Fibroblast of peridontal ligament (primary cell): ENCODE measurements around the gene CEP170.

Source experiments
- DNase-seq: peaks from one replicate; pipeline ENCODE4 v3.0.0-alpha.2; 2010; ENCODE audit errors: extremely low read depth

Gene CEP170

GRCh38 chr1:243267914-243268653, 13.0 kb upstream of the CEP170 start:
- DNase-seq: peak; percentile 92

DNA sequence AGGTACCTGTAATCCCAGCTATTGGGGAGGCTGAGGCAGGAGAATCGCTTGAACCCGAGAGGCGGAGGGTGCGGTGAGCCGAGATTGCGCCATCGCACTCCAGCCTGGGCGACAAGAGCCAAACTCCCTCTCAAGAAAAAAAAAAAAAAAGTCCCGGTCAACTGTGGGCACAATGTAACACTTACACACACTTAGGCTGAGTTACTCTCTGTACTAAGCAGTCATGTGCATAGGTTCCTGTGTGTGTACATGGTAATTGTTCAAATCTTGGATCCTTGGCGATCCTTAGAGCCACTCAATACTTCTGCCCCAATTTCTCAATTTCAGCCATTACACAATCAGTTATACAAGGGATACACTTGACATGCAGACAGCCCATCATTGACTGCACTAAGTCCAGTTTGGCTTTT, 12.4 kb upstream of the CEP170 start:
- DNase-seq: no peak

- no peak for DNase-seq
Measured at GRCh38 chr1:243266231-243266630, 11.2 kb upstream of the CEP170 start.

- DNase-seq: peak; percentile 82
Measured at GRCh38 chr1:243264717-243265116, 9.6 kb upstream of the CEP170 start.

GRCh38 chr1:243261390-243261789, 6.3 kb upstream of the CEP170 start:
- DNase-seq: peak; percentile 83

GRCh38 chr1:243260221-243260880, 5.3 kb upstream of the CEP170 start:
- no peak for DNase-seq

DNA sequence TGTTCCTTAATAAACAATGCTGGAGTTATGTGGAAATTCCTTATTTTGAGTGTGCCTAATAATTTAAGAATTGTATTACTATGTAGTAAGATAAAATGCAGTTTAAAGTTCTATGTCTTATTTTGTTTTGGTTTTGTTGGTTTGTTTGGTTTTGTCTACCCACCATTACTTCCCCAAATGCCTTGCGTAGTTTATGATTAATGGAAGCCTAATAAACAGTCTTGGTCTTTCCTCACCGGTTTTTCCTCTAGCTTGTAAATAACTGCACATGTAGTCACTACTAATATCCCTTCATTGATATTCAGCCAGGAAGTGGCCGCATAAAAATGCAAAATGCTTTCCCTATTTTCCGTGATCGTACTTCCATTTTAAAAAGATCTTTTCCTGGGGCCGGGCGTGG, 3.6 kb upstream of the CEP170 start:
- DNase-seq: no peak

DNA sequence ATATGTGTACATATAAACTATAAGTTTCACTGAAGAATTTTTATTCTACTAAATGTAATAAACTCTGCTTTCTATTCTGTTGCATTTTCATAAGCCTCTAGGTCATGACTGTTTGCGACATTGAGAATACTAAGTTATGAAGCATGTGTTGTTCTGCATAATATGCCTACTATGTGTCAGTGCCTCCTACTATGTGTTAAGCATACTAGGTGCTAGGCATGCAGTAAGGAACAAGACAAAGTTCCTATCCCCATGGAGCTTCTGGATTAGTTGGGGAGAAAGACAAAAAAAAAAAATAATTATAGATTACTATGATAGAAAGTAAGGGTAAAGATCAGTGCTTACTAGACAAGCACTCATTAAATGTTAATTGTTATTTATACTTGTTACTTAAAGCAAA, 2.1 kb upstream of the CEP170 start:
- no peak for DNase-seq

DNA sequence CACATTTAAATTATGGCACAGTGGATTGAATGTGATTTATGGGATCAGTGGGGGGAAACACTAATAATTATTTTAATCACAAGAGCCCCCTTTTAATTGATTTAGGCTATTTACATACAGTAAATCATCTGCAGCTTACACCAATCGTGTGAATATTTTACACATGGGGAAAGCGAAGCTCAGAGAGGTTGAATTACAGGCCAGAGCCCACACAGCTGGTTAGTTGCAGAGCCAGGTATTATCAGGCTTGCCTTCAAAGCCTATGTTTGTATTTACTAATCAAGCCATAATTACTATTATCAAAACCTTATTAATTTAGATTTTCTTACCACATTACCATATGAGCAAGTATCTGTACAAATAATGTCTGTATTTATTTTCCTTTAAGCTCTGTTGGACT, 1.5 kb upstream of the CEP170 start:
- no peak for DNase-seq

DNA sequence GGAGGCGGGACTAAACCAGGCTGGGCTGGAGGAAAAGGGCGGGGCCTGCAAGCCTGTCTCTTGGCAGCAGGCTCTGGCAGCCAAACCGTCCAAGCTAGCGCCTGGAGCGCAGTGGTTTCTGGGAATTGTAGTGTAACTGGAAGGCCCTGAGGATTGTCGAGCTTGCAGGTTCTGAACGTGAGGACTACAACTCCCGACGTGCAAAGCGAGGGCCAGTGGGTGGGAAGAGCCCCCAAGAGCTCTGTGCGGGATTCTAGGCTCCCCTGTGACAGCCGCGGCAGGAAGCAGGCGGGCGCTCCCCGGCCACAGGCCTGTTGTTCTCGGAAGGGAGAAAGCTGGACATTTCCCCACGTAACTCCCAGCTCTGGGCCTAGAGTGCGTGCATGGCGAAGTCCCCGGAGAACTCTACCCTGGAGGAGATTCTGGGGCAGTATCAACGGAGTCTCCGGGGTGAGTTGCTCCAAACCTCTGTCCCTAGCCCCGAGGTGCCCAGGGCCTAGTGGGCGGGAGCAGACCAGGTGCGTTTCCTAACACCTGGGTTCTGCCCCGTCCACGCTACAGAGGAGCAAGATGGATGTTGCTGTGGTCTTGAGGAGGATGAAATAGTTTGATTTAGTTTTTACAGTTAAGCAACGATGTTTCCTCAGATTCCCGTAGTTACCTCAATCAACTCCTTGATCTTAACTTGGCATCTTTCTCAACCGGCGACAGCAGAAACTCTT, 871 bp upstream of the CEP170 start, which contains the start of gene SDCCAG8:
SDCCAG8 (plus strand) TSS at position 251 of the 722 bp plus-strand sequence; CDS start at position 384, 133 bp downstream.
- peak; percentile 100 for DNase-seq

DNA sequence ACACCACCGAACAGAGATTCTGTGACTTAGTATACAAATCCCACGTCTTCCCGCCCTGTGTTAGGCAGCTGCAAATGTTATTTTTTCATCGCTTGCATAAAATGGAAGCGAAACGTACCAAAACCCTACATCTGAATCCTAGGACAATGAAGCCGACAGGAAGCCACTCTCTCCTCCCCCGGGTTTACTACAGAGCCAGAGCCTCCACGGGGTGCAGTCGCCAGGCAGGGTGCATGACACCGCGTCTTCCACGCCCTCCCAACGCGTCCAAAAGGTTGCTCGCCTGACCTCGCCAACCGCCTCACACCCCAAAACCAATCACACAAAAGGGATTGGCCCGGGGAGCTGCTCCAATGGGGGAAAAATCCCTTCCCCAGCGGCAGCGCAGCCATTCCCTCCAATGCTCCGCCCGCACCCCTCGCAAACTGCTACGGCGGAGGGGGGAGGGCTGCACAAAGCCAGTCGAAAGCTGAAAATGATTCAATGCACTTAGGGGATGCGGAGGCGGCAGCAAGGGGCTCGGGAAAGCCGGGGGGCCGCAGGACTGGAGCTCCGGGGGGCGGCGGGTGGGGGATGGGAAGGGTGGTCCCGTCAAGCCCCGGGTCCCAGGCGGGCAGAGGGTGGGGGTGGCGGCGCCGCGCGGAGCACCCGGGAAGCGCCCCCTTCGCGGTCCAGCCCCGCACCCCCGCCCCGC, 701 bp downstream of the CEP170 start:
- DNase-seq: no peak

GRCh38 chr1:243253926-243254232, 1.2 kb downstream of the CEP170 start:
- no peak for DNase-seq

- no peak for DNase-seq
Measured at GRCh38 chr1:243253211-243253925, 1.7 kb downstream of the CEP170 start.

DNA sequence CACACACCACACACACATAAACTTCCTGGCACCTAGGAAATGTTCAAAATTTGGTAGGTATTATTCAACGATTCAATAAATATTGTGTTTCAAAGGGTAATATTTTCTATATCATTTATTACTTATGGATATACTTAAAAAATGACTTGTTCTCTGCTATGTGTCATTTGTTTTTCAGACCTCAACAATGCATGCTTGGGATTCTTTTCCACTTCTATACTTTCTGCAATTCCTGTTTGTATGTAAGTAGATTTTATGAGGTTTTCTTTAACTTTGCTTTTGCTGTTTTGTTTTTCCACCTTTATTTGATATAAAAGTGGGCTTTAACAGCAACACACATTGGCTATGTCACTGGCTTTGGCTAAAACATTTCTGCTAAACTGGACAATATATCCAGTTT, 3.5 kb downstream of the CEP170 start:
- DNase-seq: no peak

DNA sequence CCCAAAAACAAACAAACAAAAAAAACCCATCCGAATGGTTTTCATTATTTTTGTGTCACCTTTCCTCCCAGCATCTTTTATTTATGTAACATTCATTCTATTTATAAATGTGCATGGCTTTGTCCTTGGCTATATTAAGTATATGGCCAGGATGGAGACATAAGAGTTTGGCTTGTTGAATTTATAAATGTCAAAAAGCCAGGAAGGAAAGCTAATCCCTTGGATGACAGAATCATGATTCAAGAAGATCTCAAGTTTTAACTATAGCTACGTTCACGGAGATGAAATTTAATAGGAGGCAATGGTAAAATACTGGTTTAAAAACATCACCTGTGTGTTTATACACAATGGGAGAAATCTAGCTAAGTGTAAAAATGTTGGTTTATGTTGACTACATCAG, 5.0 kb downstream of the CEP170 start:
- DNase-seq: no peak

DNA sequence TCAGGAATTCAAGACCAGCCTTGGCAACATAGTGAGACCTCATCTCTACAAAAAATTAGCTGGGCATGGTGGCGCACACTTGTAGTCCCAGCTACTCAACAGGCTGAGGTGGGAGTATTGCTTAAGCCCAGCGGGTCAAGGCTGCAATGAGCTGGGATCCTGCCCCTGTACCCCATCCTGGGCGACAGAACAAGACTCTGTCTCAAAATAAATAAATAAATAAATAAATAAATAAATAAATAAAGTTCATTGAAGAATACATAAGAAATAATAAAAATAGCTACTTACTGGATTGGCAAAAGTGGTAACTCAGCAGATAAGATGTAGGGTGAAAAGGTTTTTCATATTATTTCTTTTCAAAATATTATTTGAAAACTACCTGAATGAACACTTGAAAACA, 5.9 kb downstream of the CEP170 start:
- DNase-seq: no peak

DNA sequence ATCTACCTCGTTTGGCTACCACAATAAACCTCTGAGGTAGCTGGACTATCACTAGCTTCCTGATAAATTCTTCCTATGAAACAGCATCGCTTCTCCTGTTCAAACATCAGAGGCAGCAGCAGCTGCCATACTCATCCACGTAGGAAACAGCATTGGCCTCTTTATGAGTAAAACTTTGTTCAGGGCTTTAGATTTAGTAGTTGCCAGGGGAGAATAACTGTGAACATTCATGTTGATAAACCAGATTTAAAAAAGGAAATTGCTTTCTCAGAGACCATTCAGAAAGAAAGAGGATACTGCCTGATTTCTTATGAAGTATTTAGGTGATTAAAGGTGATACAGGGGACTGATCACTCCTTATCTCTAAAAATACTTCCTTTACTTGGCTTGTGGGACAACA, 7.2 kb downstream of the CEP170 start:
- no peak for DNase-seq

GRCh38 chr1:243246916-243247315, 8.2 kb downstream of the CEP170 start:
- DNase-seq: peak; percentile 61

DNA sequence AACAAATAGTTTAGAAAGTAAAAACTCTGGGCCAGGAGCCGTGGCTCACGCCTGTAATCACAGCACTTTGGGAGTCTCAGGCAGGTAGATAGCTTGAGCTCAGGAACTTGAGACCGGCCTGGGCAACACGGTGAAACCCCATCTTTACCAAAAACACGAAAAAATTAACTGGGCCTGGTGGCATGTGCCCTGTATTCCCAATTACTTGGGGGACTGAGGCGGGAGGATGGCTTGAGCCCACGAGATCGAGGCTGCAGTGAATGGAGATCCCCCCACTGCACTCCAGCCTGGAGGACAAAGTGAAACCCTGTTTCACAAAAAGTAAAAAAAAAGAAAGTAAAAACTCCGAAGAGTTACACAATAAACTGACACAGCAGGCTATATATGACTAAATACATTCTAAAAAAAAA, 10.6 kb downstream of the CEP170 start:
- DNase-seq: no peak

GRCh38 chr1:243236604-243237252, 18.4 kb downstream of the CEP170 start:
- DNase-seq: no peak

GRCh38 chr1:243234978-243235647, 20.0 kb downstream of the CEP170 start:
- peak; percentile 84 for DNase-seq
